Muscle layer of duodenum (tissue), 2 donors: ENCODE results near the gene ANAPC7.
A peak's percentile ranks its signal among the peaks of the same experiment; 100 is the strongest.
"Not testable (repeated sequence)": the region's sequence is repeated elsewhere in the genome, so short reads cannot be mapped to it uniquely, and the experiment has no call there.

Source experiments
- H3K27ac ChIP-seq: one replicate; pipeline ENCODE4 v1.7.0; 2013; ENCODE audit warnings: mild to moderate bottlenecking, low read length
- H3K27me3 ChIP-seq: one replicate; pipeline ENCODE4 v1.7.0; 2013; ENCODE audit warnings: low read depth, mild to moderate bottlenecking, control low read depth, low read length
- H3K36me3 ChIP-seq, 2 donors: one replicate each; pipeline ENCODE4 v1.7.0; 2013; ENCODE audit warnings: low read length in 2 of 2, control low read depth in 1 of 2, mild to moderate bottlenecking in 1 of 2; ENCODE audit not compliant: insufficient read depth in 2 of 2, control insufficient read depth in 1 of 2
- H3K4me1 ChIP-seq, 2 donors: one replicate each; pipeline ENCODE4 v1.7.0; 2013; ENCODE audit warnings: low read length in 2 of 2, mild to moderate bottlenecking in 2 of 2, control low read depth in 1 of 2, moderate library complexity in 1 of 2; ENCODE audit not compliant: insufficient read depth in 2 of 2, control insufficient read depth in 1 of 2
- H3K4me3 ChIP-seq, 2 donors: one replicate each; pipeline ENCODE4 v1.7.0; 2013; ENCODE audit warnings: low read length in 2 of 2, low read depth in 1 of 2, mild to moderate bottlenecking in 1 of 2
- H3K9me3 ChIP-seq, 2 donors: one replicate each; pipeline ENCODE4 v1.7.0; 2013; ENCODE audit warnings: low read length in 2 of 2, control low read depth in 1 of 2, mild to moderate bottlenecking in 1 of 2; ENCODE audit not compliant: control insufficient read depth in 1 of 2
- donor health status: healthy.

The ANAPC7 gene

DNA sequence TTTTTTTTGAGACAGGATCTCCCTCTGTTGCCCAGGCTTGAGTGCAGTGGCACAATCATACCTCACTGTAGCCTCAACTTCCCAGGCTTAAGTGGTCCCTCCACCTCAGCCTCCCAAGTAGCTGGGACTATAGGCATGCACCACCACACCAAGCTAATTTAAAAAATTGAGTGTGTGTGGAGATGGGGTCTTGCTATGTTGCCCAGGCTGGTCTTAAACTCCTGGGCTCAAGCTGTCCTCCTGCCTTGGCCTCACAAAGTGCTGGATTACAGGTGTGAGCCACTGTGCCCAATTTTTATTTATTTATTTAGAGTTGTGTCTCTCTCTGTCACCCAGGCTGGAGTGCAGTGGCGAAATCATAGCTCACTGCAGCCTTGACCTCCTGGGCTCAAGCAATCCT is 17.1 kb upstream of the ANAPC7 start:
- H3K27ac ChIP-seq, H3K4me1 ChIP-seq, H3K36me3 ChIP-seq: not testable (repeated sequence)

GRCh38 chr12:110417113-110417512 is 13.6 kb upstream of the ANAPC7 start:
- not testable (repeated sequence) for H3K27me3 ChIP-seq, H3K4me3 ChIP-seq, H3K27ac ChIP-seq, H3K4me1 ChIP-seq, H3K36me3 ChIP-seq, H3K9me3 ChIP-seq

More for the DNA sequence above, 17.1 kb upstream of the ANAPC7 start:
- not testable (repeated sequence) for H3K4me3 ChIP-seq, H3K27me3 ChIP-seq, H3K9me3 ChIP-seq

- not testable (repeated sequence) for H3K4me1 ChIP-seq, H3K36me3 ChIP-seq, H3K4me3 ChIP-seq, H3K27me3 ChIP-seq, H3K9me3 ChIP-seq, H3K27ac ChIP-seq
Observed at GRCh38 chr12:110410086-110410485, 6.6 kb upstream of the ANAPC7 start.

DNA sequence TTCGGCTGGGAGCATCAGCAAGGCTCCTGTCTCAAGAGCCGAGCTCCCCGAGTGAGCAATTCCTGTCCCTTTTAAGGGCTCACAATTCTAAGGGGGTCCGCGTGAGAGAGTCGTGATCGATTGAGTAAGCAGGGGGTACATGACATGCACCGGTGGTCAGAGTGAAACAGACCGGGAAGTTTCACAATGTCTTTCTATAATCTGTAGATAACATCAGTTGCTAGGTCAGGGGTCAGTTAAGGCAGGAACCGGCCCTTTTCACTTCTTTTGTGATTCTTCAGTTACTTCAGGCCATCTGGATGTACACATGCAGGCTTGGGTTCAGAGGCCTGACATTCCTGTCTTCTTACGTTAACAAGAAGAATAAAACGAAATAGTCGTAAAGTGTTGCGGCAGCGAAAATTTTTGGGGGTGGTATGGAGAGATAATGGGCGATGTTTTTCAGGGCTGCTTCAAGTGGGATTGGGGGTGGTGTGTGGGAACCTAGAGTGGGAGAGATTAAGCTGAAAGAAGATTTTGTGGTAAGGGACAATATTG is 1.7 kb upstream of the ANAPC7 start:
- H3K4me3 ChIP-seq, H3K27me3 ChIP-seq, H3K9me3 ChIP-seq, H3K27ac ChIP-seq: not testable (repeated sequence)
- H3K36me3 ChIP-seq, result peaks cover 6 to 13% of the 10 kb centered on the region in 2 donors
- peaks cover 0 to 12% of the 10 kb centered on the region in 2 donors for H3K4me1 ChIP-seq

DNA sequence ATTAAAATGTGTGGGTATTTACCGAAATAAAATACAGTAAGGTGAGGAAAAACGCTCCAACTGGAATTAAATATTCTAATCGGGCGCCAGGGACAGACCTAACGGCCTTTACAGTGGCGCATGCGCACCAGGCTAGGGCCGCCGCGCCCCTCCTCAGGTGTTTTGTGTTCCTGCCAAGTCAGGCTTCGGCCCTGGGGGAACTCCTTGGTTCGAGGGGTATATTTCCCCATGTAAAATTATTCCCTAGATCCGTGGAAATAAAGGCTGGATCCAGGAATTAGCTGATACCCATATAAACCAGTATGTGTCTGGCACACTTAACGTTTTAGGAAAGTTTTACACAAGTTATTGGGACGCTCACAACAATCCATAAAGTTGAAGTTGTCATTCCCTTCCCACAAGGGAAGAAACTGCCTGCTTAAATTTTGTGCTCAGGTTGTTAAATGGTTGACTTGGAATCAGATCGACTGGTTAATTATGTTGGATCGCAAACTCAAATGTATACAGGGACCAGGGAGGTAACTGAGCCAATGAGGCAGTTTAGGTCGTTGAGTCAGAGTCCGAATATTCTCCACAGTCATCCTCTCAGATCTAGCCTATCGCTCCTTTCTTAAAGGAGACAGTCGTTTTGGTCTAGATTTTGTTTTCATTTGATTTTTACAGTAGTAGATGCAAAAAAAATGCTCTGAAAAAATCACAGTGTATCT is 621 bp upstream of the ANAPC7 start:
- Histone ChIP-seq H3K27me3 (no peaks in the 10 kb centered on the region), H3K4me3 (peak overlapping the region; percentile 98), H3K4me1 (peaks cover 0 to 16% of the 10 kb centered on the region in 2 donors), H3K9me3 (no peaks in the 10 kb centered on the region), H3K27ac (peak overlapping the region; percentile 100), H3K36me3 (peaks cover 6 to 13% of the 10 kb centered on the region in 2 donors)

DNA sequence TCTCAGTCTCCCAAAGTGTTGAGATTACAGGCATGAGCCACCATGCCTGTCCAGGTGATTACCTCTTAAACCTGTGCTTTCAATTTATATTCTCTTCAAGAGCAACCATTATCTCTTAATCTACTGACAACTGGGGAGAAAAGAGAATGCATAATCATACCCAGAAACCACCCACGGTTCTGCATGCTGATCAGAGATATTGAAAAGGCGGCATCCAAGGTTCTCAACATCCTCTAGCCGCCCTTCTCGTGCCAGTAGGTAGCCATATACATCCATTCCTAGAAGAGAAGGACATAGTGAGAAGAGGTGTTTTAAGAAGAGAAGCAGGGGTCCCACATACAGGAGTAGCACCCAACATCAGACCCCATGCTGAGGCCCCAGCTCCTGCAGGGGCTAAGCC is 20.8 kb downstream of the ANAPC7 start:
- Histone ChIP-seq H3K9me3 (no peaks in the 10 kb centered on the region), H3K36me3 (peaks cover 41 to 59% of the 10 kb centered on the region in 2 donors), H3K4me3 (no peak overlapping the region), H3K27me3 (no peaks in the 10 kb centered on the region), H3K4me1 (no peaks in the 10 kb centered on the region), H3K27ac (no peak overlapping the region)

GRCh38 chr12:110379631-110380030 is 23.9 kb downstream of the ANAPC7 start:
- peaks cover 50 to 52% of the 10 kb centered on the region in 2 donors for H3K36me3 ChIP-seq
- H3K27ac ChIP-seq, result no peak overlapping the region
- H3K4me1 ChIP-seq, result peaks cover 0 to under 1% of the 10 kb centered on the region in 2 donors
- no peaks in the 10 kb centered on the region for H3K27me3 ChIP-seq
- no peak overlapping the region for H3K4me3 ChIP-seq
- H3K9me3 ChIP-seq, result no peaks in the 10 kb centered on the region

DNA sequence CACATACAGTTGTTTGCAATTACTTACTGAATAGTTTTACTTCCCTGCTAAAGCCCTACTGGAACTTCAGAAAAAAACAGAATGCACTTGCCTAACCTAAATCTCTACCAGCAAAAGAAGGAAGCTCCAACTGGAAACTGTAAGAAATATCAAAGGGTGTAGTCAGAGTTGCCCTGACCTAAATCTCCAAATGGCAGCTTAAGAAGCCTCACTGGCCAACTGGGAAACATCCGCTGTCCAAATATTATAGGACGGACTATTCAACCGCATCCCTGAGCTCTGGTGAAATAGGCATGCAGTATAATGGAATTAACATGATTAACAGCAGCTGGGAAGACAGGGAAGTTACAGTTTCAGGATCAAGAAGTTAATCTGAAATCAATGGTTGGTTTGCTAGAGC is 24.3 kb downstream of the ANAPC7 start:
- H3K4me1 ChIP-seq, result peaks cover 0 to 5% of the 10 kb centered on the region in 2 donors
- no peaks in the 10 kb centered on the region for H3K27me3 ChIP-seq
- no peak overlapping the region for H3K27ac ChIP-seq
- H3K4me3 ChIP-seq, result no peak overlapping the region
- H3K36me3 ChIP-seq, result peaks cover 50 to 52% of the 10 kb centered on the region in 2 donors
- no peaks in the 10 kb centered on the region for H3K9me3 ChIP-seq

- peaks cover 55 to 57% of the 10 kb centered on the region in 2 donors for H3K36me3 ChIP-seq
- H3K27me3 ChIP-seq, H3K9me3 ChIP-seq, H3K4me3 ChIP-seq, H3K27ac ChIP-seq: not testable (repeated sequence)
- H3K4me1 ChIP-seq, result peaks cover 0 to 14% of the 10 kb centered on the region in 2 donors
Observed at GRCh38 chr12:110378131-110378790, 25.2 kb downstream of the ANAPC7 start.

DNA sequence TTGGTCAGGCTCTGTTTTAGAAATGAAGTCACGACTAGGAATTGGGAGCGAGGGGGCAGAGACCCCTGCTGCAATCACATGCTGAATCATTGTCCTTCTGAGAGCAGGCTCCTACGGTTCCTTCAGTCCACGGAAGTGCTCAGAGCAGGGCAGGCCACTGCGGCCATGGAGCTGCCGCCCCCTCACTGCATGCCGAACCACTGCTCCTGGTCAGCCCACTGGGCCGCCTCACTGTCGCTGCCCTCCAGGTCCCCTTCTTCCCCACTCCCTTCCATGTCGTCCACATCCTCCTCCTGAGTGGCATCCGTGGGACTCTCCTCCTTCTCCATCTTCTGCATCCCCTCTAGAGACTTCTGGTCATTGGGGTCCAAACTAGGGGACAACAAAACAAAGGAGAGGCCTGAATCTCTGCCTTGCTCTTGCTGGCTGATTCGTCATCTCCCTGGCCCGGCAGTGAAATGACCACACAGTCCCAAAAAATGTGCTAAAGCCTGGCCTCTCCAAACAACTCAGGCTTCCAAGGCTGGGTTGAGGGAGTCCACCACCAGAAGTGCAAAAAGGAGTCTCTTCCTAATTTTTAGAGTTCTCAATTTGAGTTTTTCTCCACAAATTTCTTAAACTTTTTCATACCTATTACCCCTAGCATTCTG is 29.4 kb downstream of the ANAPC7 start:
- Histone ChIP-seq H3K9me3 (no peaks in the 10 kb centered on the region), H3K4me3 (no peak overlapping the region), H3K4me1 (peaks cover 0 to 40% of the 10 kb centered on the region in 2 donors), H3K27me3 (no peaks in the 10 kb centered on the region), H3K36me3 (peaks cover 45 to 51% of the 10 kb centered on the region in 2 donors), H3K27ac (peak overlapping the region; percentile 54)

- Histone ChIP-seq H3K4me3 (no peak overlapping the region), H3K4me1 (peaks cover 0 to 40% of the 10 kb centered on the region in 2 donors), H3K27me3 (no peaks in the 10 kb centered on the region), H3K36me3 (peaks cover 41 to 48% of the 10 kb centered on the region in 2 donors), H3K27ac (peak overlapping the region; percentile 54), H3K9me3 (no peaks in the 10 kb centered on the region)
Observed at GRCh38 chr12:110373425-110373824, 30.1 kb downstream of the ANAPC7 start.
